Measurements from ENCODE around the gene PDZRN3. TPM values are rescaled to one million over a fixed set of nuclear protein-coding genes. Genes with fewer than 3 reads are reported as not detected.

Gene PDZRN3
- total RNA-seq, 1 donor from 2014 or later, result 58.6 TPM

DNA sequence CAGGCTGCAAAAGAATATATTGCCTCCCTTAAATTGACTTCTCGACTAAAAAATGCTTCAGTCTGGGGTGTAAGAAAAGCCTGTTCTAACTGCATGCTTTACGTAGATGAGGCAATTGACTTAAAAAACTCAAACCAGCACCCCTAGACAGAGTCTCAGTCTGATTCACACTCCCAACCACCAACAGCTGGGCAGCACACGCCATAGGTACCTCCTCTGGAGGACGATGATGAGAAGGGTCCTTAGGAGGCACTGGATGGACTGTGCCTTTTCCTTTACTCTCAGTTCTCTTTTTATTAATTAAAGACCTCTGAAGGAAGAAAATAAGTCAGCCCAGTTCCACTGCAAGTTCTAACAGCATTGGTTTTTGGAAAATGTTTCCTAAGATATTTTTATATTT, 175.0 kb downstream of the PDZRN3 start:
- DNase-seq (ENCODE audit: extremely low spot score, unreplicated experiment), result no peak
- no peak overlapping the region for H3K27ac Mint-ChIP-seq
- no peaks in the 10 kb centered on the region for H3K9me3 Mint-ChIP-seq
- H3K27me3 Mint-ChIP-seq, result no peaks in the 10 kb centered on the region
- no peaks in the 10 kb centered on the region for H3K36me3 Mint-ChIP-seq
- peaks cover 31% of the 10 kb centered on the region for H3K4me1 Mint-ChIP-seq (ENCODE audit: unreplicated experiment)
- TF ChIP-seq CTCF (conservative IDR thresholded peaks at IDR 0.05), result no peak
- no peak overlapping the region for H3K4me3 Mint-ChIP-seq

- no peak for DNase-seq (ENCODE audit: extremely low spot score, unreplicated experiment)
- peaks cover 28% of the 10 kb centered on the region for H3K4me1 Mint-ChIP-seq (ENCODE audit: unreplicated experiment)
These were observed 175.9 kb downstream of the PDZRN3 start for GRCh38 chr3:73448761-73449301.

GRCh38 chr3:73448041-73448440, 176.7 kb downstream of the PDZRN3 start:
- H3K9me3 Mint-ChIP-seq, result no peaks in the 10 kb centered on the region
- H3K36me3 Mint-ChIP-seq, result peaks cover 4% of the 10 kb centered on the region
- H3K27me3 Mint-ChIP-seq, result no peaks in the 10 kb centered on the region

More at GRCh38 chr3:73448761-73449301, 175.9 kb downstream of the PDZRN3 start:
- Mint-ChIP-seq H3K27me3 (no peaks in the 10 kb centered on the region), H3K27ac (no peak overlapping the region), H3K36me3 (peaks cover 3% of the 10 kb centered on the region), H3K9me3 (no peaks in the 10 kb centered on the region), H3K4me3 (no peak overlapping the region)
- TF ChIP-seq CTCF (conservative IDR thresholded peaks at IDR 0.05), result no peak

GRCh38 chr3:73447111-73447510, 177.6 kb downstream of the PDZRN3 start:
- Mint-ChIP-seq H3K4me3 (no peak overlapping the region), H3K27me3 (no peaks in the 10 kb centered on the region), H3K4me1 (ENCODE audit: unreplicated experiment) (peaks cover 24% of the 10 kb centered on the region), H3K36me3 (peaks cover 4% of the 10 kb centered on the region), H3K9me3 (no peaks in the 10 kb centered on the region), H3K27ac (no peak overlapping the region)
- no peak for DNase-seq (ENCODE audit: extremely low spot score, unreplicated experiment)
- TF ChIP-seq CTCF (conservative IDR thresholded peaks at IDR 0.05), result no peak

More at GRCh38 chr3:73448041-73448440, 176.7 kb downstream of the PDZRN3 start:
- DNase-seq (ENCODE audit: extremely low spot score, unreplicated experiment), result no peak
- H3K27ac Mint-ChIP-seq, result no peak overlapping the region
- peaks cover 25% of the 10 kb centered on the region for H3K4me1 Mint-ChIP-seq (ENCODE audit: unreplicated experiment)
- TF ChIP-seq CTCF (conservative IDR thresholded peaks at IDR 0.05), result no peak
- no peak overlapping the region for H3K4me3 Mint-ChIP-seq

DNA sequence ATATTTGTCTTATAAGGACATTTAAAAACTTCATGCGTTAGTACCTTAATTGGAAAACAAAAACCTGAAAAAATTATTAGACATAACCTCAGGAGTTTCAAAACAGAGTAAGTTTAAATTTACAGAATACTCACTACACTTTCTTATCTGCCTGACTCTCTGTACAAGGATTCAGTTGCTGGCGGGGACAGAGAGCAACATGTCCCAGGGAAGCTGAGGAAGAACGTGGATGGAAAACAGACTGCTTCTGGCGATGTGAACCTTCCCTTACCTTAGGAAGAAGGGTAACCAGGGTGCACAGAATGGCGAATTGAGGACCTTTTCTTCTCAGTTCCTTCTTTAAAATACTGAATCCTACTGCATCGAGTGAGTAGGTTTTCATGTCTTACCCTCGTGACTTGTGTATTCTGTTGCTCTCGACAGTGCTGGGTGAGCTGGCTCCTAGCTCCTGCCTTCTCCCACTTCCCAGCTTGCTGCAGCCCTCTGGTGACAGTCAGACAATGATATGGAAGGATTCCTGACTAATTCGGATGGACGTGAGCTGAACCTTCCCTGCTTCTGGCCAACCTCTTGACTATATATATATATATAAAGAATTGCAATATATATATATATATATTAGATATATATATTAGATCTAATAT, 178.2 kb downstream of the PDZRN3 start:
- no peak for DNase-seq (ENCODE audit: extremely low spot score, unreplicated experiment)
- Mint-ChIP-seq H3K27me3 (no peaks in the 10 kb centered on the region), H3K4me3 (no peak overlapping the region), H3K36me3 (peaks cover 4% of the 10 kb centered on the region), H3K27ac (no peak overlapping the region), H3K9me3 (no peaks in the 10 kb centered on the region), H3K4me1 (ENCODE audit: unreplicated experiment) (peaks cover 21% of the 10 kb centered on the region)
- no peak for TF ChIP-seq CTCF (conservative IDR thresholded peaks at IDR 0.05)
